OCI-LY3 (cell line): ENCODE data around the gene ASTL.

Experiments used
- H2AFZ ChIP-seq: fragments of 200-600, 300-600 bp; shearing (Covaris generic); 2 replicates; pipeline ENCODE4 v1.6.0; 2014; ENCODE audit warnings: antibody characterized with exemption, low read depth, low read length
- H3K27ac ChIP-seq: fragments of 200-600, 300-600 bp; sonication (generic); 2 replicates; pipeline ENCODE4 v1.5.1; 2014; ENCODE audit warnings: mild to moderate bottlenecking, low read length, moderate library complexity, mixed read lengths
- H3K27me3 ChIP-seq: fragments of 200-600, 300-600 bp; sonication (generic); 2 replicates; pipeline ENCODE4 v1.6.1; 2014; ENCODE audit warnings: low read depth, low read length, mixed read lengths
- H3K36me3 ChIP-seq: fragments of 200-600, 300-600 bp; sonication (generic); replicated peaks from 2 replicates; pipeline ENCODE3; 2014; ENCODE audit warnings: low read depth, low read length, mixed read lengths
- H3K4me1 ChIP-seq: fragments of 300-600, 200-600 bp; sonication (generic); 2 replicates; pipeline ENCODE4 v1.6.1; 2014; ENCODE audit warnings: low read length, mixed read lengths
- H3K4me2 ChIP-seq: fragments of 200-600, 300-600 bp; sonication (generic); 2 replicates; pipeline ENCODE4 v1.6.1; 2014; ENCODE audit warnings: low read length, mixed read lengths
- H3K4me3 ChIP-seq: fragments of 300-600, 200-600 bp; sonication (generic); 2 replicates; pipeline ENCODE4 v1.5.1; 2014; ENCODE audit warnings: antibody characterized with exemption, mild to moderate bottlenecking, low read length, moderate library complexity
- H3K79me2 ChIP-seq: fragments of 300-600, 200-600 bp; shearing (Covaris generic); 2 replicates; pipeline ENCODE4 v1.6.1; 2014; ENCODE audit warnings: mild to moderate bottlenecking, low read length, mixed read lengths
- H3K9ac ChIP-seq: fragments of 300-600, 200-600 bp; shearing (Covaris generic); 2 replicates; pipeline ENCODE4 v1.6.0; 2014; ENCODE audit warnings: mild to moderate bottlenecking, low read length, moderate library complexity
- H3K9me3 ChIP-seq: fragments of 200-600, 300-600 bp; shearing (Covaris generic); 2 replicates; pipeline ENCODE4 v1.6.1; 2014; ENCODE audit warnings: low read length, mixed read lengths; ENCODE audit not compliant: insufficient read depth
- H4K20me1 ChIP-seq: fragments of 200-600, 300-600 bp; sonication (generic); 2 replicates; pipeline ENCODE4 v1.6.1; 2016; ENCODE audit warnings: low read length, mixed read lengths; ENCODE audit not compliant: insufficient read depth
- EZH2phosphoT487 ChIP-seq: fragments of 200-600 bp; shearing (Covaris generic); IDR thresholded peaks from 2 replicates; pipeline ENCODE4 v1.6.1; 2018; ENCODE audit warnings: antibody characterized with exemption, mixed run types, low read depth
- TF ChIP-seq, protein P1 (sequence below): fragments of 200-600, 300-600 bp; sonication (generic); IDR thresholded peaks from 2 replicates; pipeline ENCODE4 v1.5.1; 2014; ENCODE audit warnings: antibody characterized with exemption, low read length, low read depth

ASTL gene

DNA sequence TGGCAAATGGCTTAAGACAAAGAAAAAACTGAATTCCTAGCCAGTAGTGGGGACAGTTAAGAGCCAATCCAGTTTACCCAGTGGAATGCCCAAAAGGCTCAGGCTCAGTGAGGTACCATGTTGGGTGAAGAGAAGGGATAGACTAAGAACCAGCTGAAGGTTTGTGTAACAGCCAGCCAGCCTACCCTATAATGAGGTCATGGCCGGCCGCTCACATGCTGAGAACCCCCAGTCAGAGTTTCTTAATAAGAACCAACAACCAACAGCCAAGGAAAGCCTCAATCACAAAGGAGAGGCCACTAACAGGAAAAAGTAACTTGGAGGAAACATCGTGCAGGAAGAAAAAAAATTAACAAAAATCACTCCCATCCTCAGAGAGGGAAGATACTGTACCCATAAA is 32.3 kb upstream of the ASTL start:
- Histone ChIP-seq H3K36me3 (no peaks in the 10 kb centered on the region), H3K4me2 (no peak overlapping the region), H3K27me3 (no peaks in the 10 kb centered on the region), H3K27ac (no peak overlapping the region), H3K9ac (no peak overlapping the region), H3K4me3 (no peak overlapping the region), H2AFZ (no peak overlapping the region), H3K79me2 (no peaks in the 10 kb centered on the region), H4K20me1 (no peaks in the 10 kb centered on the region), H3K4me1 (peaks cover 15% of the 10 kb centered on the region), H3K9me3 (0 out of 2 replicates have a peak, but pooled peaks cover 4% of the 10 kb centered on the region)
- TF ChIP-seq, protein P1, sequence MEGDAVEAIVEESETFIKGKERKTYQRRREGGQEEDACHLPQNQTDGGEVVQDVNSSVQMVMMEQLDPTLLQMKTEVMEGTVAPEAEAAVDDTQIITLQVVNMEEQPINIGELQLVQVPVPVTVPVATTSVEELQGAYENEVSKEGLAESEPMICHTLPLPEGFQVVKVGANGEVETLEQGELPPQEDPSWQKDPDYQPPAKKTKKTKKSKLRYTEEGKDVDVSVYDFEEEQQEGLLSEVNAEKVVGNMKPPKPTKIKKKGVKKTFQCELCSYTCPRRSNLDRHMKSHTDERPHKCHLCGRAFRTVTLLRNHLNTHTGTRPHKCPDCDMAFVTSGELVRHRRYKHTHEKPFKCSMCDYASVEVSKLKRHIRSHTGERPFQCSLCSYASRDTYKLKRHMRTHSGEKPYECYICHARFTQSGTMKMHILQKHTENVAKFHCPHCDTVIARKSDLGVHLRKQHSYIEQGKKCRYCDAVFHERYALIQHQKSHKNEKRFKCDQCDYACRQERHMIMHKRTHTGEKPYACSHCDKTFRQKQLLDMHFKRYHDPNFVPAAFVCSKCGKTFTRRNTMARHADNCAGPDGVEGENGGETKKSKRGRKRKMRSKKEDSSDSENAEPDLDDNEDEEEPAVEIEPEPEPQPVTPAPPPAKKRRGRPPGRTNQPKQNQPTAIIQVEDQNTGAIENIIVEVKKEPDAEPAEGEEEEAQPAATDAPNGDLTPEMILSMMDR: no peak
- TF ChIP-seq EZH2phosphoT487: no peak

DNA sequence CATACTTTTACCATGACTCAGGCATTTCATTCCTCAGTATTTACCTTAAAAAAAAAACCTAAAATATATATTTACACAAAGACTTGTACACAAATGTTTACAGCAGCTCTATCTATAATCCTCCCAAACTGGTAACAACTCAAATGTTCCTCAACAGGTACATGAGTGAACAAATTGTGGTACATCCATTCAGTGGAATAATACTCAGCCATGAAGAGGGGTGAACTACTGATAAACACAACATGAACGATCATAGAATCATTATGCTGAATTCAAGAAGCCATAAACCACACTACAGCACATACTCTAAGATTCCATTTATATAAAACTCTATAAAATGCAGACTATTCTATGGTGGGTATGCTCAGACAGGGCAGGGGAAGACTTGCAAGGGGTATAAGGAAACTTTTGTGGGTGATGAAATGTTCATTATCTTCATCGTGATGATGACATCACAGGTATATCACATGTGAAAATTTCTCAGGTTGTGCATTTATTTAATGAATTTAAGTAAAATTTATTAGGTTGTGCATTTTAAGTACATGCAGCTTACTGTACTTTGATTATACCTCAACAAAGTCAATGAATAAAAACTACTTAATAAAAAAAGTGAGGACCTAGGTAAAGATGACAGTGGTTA is 31.7 kb upstream of the ASTL start:
- Histone ChIP-seq H4K20me1 (no peaks in the 10 kb centered on the region), H3K27ac (no peak overlapping the region), H2AFZ (no peak overlapping the region), H3K27me3 (no peaks in the 10 kb centered on the region), H3K9me3 (0 out of 2 replicates have a peak, but pooled peaks cover 4% of the 10 kb centered on the region), H3K79me2 (no peaks in the 10 kb centered on the region), H3K4me2 (no peak overlapping the region), H3K36me3 (no peaks in the 10 kb centered on the region), H3K4me3 (no peak overlapping the region), H3K9ac (no peak overlapping the region), H3K4me1 (peaks cover 17% of the 10 kb centered on the region)
- no peak for TF ChIP-seq EZH2phosphoT487
- TF ChIP-seq, protein P1: no peak

DNA sequence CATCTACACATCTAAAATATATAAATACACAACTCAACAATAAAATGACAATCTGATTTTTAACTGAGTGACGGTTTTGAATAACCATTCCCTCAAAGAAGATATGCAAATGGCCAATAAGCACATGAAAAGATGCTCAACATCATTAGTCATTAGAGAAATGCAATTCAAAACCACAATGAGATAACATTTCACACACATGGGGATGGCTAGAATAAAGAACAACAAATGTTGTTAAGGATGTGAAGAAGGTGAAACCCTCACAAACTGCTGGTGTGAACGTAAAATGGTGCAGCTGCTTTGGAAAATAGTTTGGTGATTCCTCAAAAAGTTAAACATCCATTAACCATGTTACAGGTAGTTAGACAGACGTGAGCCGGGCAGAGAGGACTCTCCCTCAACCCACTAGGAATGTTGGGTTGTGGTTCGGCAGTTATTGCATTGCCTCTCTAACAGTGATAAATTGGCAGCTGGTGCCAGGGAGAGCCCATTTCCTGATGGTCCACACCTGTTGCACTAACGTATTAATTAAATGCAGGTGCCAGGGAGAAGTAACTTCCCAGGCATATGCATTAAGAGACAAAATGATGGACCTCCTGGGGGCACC is 29.2 kb upstream of the ASTL start:
- TF ChIP-seq EZH2phosphoT487: no peak
- TF ChIP-seq, protein P1: no peak
- H3K79me2 ChIP-seq: no peaks in the 10 kb centered on the region
- H3K27me3 ChIP-seq: no peaks in the 10 kb centered on the region
- H3K4me3 ChIP-seq: no peak overlapping the region
- H3K9me3 ChIP-seq: 0 out of 2 replicates have a peak, but pooled peaks cover 4% of the 10 kb centered on the region
- H3K36me3 ChIP-seq: no peaks in the 10 kb centered on the region
- no peak overlapping the region for H3K27ac ChIP-seq
- peaks cover 27% of the 10 kb centered on the region for H3K4me1 ChIP-seq
- H2AFZ ChIP-seq: no peak overlapping the region
- H3K9ac ChIP-seq: no peak overlapping the region
- no peak overlapping the region for H3K4me2 ChIP-seq
- H4K20me1 ChIP-seq: no peaks in the 10 kb centered on the region

DNA sequence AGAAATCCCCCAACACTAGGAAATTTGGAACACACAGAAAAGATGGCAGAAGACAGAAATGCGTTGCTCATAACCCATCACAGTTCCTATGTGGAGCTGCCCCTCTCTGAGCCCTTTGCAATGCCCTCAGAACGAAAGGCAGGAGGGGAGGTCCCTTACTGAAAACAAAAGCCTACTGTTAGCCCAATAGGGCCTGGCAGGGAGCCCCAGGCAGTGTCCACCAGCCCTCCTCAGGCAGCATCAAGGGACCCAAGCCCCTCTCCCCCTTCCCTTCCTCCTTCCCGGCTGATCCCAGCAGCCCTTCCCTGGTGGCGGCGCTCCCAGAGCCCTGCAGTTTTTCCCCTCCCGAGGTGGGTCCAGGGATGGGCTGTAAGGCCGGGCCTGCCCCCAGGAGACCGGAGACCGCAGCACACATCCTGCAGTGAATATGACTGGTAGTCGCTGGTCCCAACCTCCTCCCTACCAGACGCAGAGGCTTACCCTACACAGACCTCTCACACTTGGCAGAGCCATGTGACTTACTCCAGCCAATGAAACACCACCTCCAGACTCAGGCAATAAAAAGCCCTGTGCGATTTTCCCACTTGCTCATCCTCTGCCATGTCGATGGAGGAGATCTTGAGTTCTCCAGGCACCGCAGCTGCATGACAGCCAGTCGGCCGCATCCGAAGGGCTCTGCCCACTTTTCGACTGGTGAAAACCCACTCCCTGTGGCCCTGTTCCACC is 26.3 kb upstream of the ASTL start:
- H3K36me3 ChIP-seq: no peaks in the 10 kb centered on the region
- no peaks in the 10 kb centered on the region for H3K9me3 ChIP-seq
- H3K4me2 ChIP-seq: peak overlapping the region; percentile 95
- H2AFZ ChIP-seq: peak overlapping the region; percentile 85
- H3K4me3 ChIP-seq: peak overlapping the region; percentile 81
- TF ChIP-seq, protein P1: no peak
- no peak for TF ChIP-seq EZH2phosphoT487
- peak overlapping the region; percentile 89 for H3K27ac ChIP-seq
- H4K20me1 ChIP-seq: no peaks in the 10 kb centered on the region
- no peaks in the 10 kb centered on the region for H3K27me3 ChIP-seq
- H3K79me2 ChIP-seq: no peaks in the 10 kb centered on the region
- peaks cover 35% of the 10 kb centered on the region for H3K4me1 ChIP-seq
- H3K9ac ChIP-seq: peak overlapping the region; percentile 87
